ENCODE data around the gene TCF15. TPM values are rescaled to one million over a fixed set of nuclear protein-coding genes. Genes with fewer than 3 reads are reported as not detected.

The TCF15 gene
- total and polyA plus RNA-seq, 2 of the 13 experiments (the other 11 are each of a cell fraction or from before 2014, with no cell fraction given) = not detected

DNA sequence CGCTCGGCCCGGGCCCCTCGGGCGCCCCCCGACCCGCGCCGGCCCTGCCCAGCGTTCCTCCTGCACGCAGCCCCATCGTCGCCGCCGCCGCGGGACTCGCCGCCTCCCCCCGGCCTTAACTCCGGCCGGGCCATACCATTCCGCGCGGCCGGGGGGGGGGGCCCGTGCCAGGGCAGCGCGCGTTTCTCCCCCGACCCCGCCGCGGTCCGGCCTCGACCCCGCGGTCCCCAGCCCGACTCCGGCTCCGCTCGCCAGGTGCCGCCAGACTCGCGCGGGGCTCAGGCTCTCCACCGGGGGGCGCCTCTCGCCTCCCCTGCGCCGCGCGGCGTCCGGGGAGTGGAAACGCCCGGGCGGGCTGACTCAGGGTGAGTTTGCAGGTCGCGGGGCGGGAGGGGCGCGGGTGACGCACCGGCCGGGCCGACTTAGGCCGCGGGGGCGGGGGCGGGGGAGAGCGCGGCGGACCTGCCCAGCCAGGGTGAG is 43.0 kb upstream of the TCF15 start, which contains the start of gene SRXN1:
Gene SRXN1 (minus strand): TSS at position 91 of the 480 bp plus-strand sequence. CDS start 15 bp downstream, at position 76.
- DNase-seq (ENCODE audit: low spot score) = peak; percentile 92
- Histone ChIP-seq H3K4me1 (ENCODE audit: insufficient read depth, low read length) (peaks cover 37% of the 10 kb centered on the region), H3K27me3 (ENCODE audit: control insufficient read depth in 1 of 2, insufficient read depth in 2 of 2, low read length in 2 of 2) (peaks cover 4 to 30% of the 10 kb centered on the region in 2 experiments; a peak in 2 of 5 replicates), H3K9me3 (ENCODE audit: low read length) (no peaks in the 10 kb centered on the region), H3K36me3 (replicated peaks in 1 of 2; ENCODE audit: control insufficient read depth in 1 of 2, insufficient read depth in 2 of 2, low read length in 2 of 2) (peaks cover 5 to 23% of the 10 kb centered on the region in 2 experiments), H3K4me3 (replicated peaks in 1 of 3; ENCODE audit: insufficient read depth in 1 of 3, low read depth in 2 of 3, low read length in 3 of 3) (peak within 1 kb of the TSS; percentile 67 to 96 (median 93)), H3K27ac (ENCODE audit: extremely low read length, insufficient read depth, low read length) (peak within 1 kb of the TSS; percentile 75), H2AFZ (ENCODE audit: low read length) (peak within 1 kb of the TSS; percentile 21), H4K20me1 (ENCODE audit: insufficient read depth, low read length) (no peaks in the 10 kb centered on the region), H3K79me2 (ENCODE audit: insufficient read depth, low read length) (peaks cover 13% of the 10 kb centered on the region), H3K4me2 (ENCODE audit: low read depth, low read length) (peak within 1 kb of the TSS; percentile 99), H3K9ac (ENCODE audit: insufficient read depth, low read depth, low read length) (peak within 1 kb of the TSS; percentile 87)
- no peak for FAIRE-seq
- in situ Hi-C loops (cut with HindIII; ENCODE audit: extremely low pct_ligation_motif_present, low pct_unique_long_range_greater_than_20kb) = no loop called here
- ATAC-seq = peak; percentile 87
- ChIA-PET CTCF (ENCODE audit: low intra/inter-chr PET ratio, low total read pairs) (interaction anchor here (1.2 to 2.3 kb wide), 4 partner anchors 14 to 91 kb away, joined by 3 to 14 read pairs (median 8); no protein-coding TSS in a partner anchor), POLR2A (interaction anchor here (1.0 kb wide), 1 partner anchor 109 kb away, joined by 3 read pairs; no protein-coding TSS in a partner anchor)
- WGBS (ENCODE audit: low lambda C conversion rate) = 2% methylated on average over 27 of the region's 74 CpGs
- intact Hi-C loops (cut with micrococcal nuclease; ENCODE audit: unreplicated experiment) = no loop called here
- BruUV-seq (replicated peaks) = no TSS peak
- TF ChIP-seq ZNF235 (CRISPR knock-in tag; IDR thresholded peaks at IDR 0.05; ENCODE audit: borderline replicate concordance) = peak; percentile 97
- TF ChIP-seq, protein P1, sequence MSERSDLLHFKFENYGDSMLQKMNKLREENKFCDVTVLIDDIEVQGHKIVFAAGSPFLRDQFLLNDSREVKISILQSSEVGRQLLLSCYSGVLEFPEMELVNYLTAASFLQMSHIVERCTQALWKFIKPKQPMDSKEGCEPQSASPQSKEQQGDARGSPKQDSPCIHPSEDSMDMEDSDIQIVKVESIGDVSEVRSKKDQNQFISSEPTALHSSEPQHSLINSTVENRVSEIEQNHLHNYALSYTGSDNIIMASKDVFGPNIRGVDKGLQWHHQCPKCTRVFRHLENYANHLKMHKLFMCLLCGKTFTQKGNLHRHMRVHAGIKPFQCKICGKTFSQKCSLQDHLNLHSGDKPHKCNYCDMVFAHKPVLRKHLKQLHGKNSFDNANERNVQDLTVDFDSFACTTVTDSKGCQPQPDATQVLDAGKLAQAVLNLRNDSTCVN (CRISPR knock-in tag; IDR thresholded peaks at IDR 0.05; ENCODE audit: borderline replicate concordance) = no peak
- TF ChIP-seq, protein P2, sequence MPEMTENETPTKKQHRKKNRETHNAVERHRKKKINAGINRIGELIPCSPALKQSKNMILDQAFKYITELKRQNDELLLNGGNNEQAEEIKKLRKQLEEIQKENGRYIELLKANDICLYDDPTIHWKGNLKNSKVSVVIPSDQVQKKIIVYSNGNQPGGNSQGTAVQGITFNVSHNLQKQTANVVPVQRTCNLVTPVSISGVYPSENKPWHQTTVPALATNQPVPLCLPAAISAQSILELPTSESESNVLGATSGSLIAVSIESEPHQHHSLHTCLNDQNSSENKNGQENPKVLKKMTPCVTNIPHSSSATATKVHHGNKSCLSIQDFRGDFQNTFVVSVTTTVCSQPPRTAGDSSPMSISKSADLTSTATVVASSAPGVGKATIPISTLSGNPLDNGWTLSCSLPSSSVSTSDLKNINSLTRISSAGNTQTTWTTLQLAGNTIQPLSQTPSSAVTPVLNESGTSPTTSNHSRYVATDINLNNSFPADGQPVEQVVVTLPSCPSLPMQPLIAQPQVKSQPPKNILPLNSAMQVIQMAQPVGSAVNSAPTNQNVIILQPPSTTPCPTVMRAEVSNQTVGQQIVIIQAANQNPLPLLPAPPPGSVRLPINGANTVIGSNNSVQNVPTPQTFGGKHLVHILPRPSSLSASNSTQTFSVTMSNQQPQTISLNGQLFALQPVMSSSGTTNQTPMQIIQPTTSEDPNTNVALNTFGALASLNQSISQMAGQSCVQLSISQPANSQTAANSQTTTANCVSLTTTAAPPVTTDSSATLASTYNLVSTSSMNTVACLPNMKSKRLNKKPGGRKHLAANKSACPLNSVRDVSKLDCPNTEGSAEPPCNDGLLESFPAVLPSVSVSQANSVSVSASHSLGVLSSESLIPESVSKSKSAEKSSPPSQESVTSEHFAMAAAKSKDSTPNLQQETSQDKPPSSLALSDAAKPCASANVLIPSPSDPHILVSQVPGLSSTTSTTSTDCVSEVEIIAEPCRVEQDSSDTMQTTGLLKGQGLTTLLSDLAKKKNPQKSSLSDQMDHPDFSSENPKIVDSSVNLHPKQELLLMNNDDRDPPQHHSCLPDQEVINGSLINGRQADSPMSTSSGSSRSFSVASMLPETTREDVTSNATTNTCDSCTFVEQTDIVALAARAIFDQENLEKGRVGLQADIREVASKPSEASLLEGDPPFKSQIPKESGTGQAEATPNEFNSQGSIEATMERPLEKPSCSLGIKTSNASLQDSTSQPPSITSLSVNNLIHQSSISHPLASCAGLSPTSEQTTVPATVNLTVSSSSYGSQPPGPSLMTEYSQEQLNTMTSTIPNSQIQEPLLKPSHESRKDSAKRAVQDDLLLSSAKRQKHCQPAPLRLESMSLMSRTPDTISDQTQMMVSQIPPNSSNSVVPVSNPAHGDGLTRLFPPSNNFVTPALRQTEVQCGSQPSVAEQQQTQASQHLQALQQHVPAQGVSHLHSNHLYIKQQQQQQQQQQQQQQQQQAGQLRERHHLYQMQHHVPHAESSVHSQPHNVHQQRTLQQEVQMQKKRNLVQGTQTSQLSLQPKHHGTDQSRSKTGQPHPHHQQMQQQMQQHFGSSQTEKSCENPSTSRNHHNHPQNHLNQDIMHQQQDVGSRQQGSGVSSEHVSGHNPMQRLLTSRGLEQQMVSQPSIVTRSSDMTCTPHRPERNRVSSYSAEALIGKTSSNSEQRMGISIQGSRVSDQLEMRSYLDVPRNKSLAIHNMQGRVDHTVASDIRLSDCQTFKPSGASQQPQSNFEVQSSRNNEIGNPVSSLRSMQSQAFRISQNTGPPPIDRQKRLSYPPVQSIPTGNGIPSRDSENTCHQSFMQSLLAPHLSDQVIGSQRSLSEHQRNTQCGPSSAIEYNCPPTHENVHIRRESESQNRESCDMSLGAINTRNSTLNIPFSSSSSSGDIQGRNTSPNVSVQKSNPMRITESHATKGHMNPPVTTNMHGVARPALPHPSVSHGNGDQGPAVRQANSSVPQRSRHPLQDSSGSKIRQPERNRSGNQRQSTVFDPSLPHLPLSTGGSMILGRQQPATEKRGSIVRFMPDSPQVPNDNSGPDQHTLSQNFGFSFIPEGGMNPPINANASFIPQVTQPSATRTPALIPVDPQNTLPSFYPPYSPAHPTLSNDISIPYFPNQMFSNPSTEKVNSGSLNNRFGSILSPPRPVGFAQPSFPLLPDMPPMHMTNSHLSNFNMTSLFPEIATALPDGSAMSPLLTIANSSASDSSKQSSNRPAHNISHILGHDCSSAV (CRISPR knock-in tag; IDR thresholded peaks at IDR 0.05; ENCODE audit: borderline replicate concordance) = no peak
- no peak for TF ChIP-seq HNRNPH1 (optimal IDR thresholded peaks at IDR 0.05; ENCODE audit: low read depth, low read length)
- TF ChIP-seq, protein P3, sequence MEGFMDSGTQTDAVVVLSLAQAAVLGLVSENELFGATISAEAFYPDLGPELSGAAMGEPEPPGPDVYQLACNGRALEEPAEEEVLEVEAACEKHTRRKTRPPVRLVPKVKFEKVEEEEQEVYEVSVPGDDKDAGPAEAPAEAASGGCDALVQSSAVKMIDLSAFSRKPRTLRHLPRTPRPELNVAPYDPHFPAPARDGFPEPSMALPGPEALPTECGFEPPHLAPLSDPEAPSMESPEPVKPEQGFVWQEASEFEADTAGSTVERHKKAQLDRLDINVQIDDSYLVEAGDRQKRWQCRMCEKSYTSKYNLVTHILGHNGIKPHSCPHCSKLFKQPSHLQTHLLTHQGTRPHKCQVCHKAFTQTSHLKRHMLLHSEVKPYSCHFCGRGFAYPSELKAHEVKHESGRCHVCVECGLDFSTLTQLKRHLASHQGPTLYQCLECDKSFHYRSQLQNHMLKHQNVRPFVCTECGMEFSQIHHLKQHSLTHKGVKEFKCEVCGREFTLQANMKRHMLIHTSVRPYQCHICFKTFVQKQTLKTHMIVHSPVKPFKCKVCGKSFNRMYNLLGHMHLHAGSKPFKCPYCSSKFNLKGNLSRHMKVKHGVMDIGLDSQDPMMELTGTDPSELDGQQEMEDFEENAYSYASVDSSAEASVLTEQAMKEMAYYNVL (CRISPR knock-in tag; IDR thresholded peaks at IDR 0.05; ENCODE audit: borderline replicate concordance) = peak; percentile 17
- TF ChIP-seq, protein P4, sequence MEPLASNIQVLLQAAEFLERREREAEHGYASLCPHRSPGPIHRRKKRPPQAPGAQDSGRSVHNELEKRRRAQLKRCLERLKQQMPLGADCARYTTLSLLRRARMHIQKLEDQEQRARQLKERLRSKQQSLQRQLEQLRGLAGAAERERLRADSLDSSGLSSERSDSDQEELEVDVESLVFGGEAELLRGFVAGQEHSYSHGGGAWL (CRISPR knock-in tag; IDR thresholded peaks at IDR 0.05) = peak; percentile 46
- no peak for TF ChIP-seq KLF9 (CRISPR knock-in tag; IDR thresholded peaks at IDR 0.05; ENCODE audit: low read depth)
- peak; percentile 38; the same call in 1 of the 2 replicates for TF ChIP-seq ZNF160 (CRISPR knock-in tag; IDR thresholded peaks at IDR 0.05)
- TF ChIP-seq, protein P5, sequence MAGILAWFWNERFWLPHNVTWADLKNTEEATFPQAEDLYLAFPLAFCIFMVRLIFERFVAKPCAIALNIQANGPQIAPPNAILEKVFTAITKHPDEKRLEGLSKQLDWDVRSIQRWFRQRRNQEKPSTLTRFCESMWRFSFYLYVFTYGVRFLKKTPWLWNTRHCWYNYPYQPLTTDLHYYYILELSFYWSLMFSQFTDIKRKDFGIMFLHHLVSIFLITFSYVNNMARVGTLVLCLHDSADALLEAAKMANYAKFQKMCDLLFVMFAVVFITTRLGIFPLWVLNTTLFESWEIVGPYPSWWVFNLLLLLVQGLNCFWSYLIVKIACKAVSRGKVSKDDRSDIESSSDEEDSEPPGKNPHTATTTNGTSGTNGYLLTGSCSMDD (CRISPR knock-in tag; IDR thresholded peaks at IDR 0.05) = no peak
- no peak for TF ChIP-seq NFIC (IDR thresholded peaks at IDR 0.05; ENCODE audit: low read length)
- no peak for TF ChIP-seq TCF7 (IDR thresholded peaks at IDR 0.05; ENCODE audit: low read depth)

All from HepG2 (cell line).